Measurements from ENCODE around the gene EID2B.

Gene EID2B

GRCh38 chr19:39532233-39533002 is at the start of gene EID2B:
Gene EID2B, minus strand, starts transcription at chr19:39532852. Its CDS starts 50 bp downstream, at chr19:39532802.
- peak; percentile 88 for DNase-seq

GRCh38 chr19:39582442-39582841 is 49.8 kb upstream of the EID2B start:
- no peak for DNase-seq

- no peak for DNase-seq
Observed at GRCh38 chr19:39568604-39569003, 36.0 kb upstream of the EID2B start.

GRCh38 chr19:39566064-39566463 is 33.4 kb upstream of the EID2B start:
- no peak for DNase-seq

- no peak for DNase-seq
Observed at GRCh38 chr19:39563408-39563807, 30.8 kb upstream of the EID2B start.

GRCh38 chr19:39558624-39559117 is 26.0 kb upstream of the EID2B start:
- no peak for DNase-seq

GRCh38 chr19:39557811-39558623 is 25.4 kb upstream of the EID2B start:
- DNase-seq, result peak; percentile 48

- no peak for DNase-seq
Observed at GRCh38 chr19:39555883-39556282, 23.2 kb upstream of the EID2B start.

- DNase-seq, result no peak
Observed at GRCh38 chr19:39554701-39555311, 22.2 kb upstream of the EID2B start.

GRCh38 chr19:39553082-39553652 is 20.5 kb upstream of the EID2B start:
- DNase-seq, result no peak

- no peak for DNase-seq
Observed at GRCh38 chr19:39550197-39550596, 17.5 kb upstream of the EID2B start.

GRCh38 chr19:39546599-39546998 is 13.9 kb upstream of the EID2B start:
- no peak for DNase-seq

- DNase-seq, result no peak
Observed at GRCh38 chr19:39544911-39545310, 12.3 kb upstream of the EID2B start.

- DNase-seq, result no peak
Observed at GRCh38 chr19:39544226-39544903, 11.7 kb upstream of the EID2B start.

GRCh38 chr19:39543477-39543857 is 10.8 kb upstream of the EID2B start:
- no peak for DNase-seq

GRCh38 chr19:39542206-39542605 is 9.6 kb upstream of the EID2B start:
- no peak for DNase-seq

GRCh38 chr19:39540333-39540673 is 7.7 kb upstream of the EID2B start:
- no peak for DNase-seq

GRCh38 chr19:39539518-39540332 is 7.1 kb upstream of the EID2B start, which contains the start of gene EID2:
Gene EID2, minus strand, starts transcription at chr19:39540161. Its CDS starts 82 bp downstream, at chr19:39540079.
- DNase-seq, result peak; percentile 79

- no peak for DNase-seq
Observed at GRCh38 chr19:39539165-39539517, 6.5 kb upstream of the EID2B start.

GRCh38 chr19:39533791-39534190 is 1.1 kb upstream of the EID2B start:
- DNase-seq, result no peak

- no peak for DNase-seq
Observed at GRCh38 chr19:39533003-39533512, 406 bp upstream of the EID2B start.

GRCh38 chr19:39531834-39532232 is 819 bp downstream of the EID2B start:
- no peak for DNase-seq

Measured in DMS153 (cell line).